H1 (cell line): ENCODE data around the gene NAIF1. TPM values are rescaled to one million over a fixed set of nuclear protein-coding genes. Genes with fewer than 3 reads are reported as not detected.

Source experiments
- RAD21 ChIP-seq, 2 experiments: IDR thresholded peaks in 1 of 2; conservative IDR thresholded peaks in 1 of 2; 2 replicates each; pipeline ENCODE4 v1.6.1; 2011; ENCODE audit warnings: low read depth in 2 of 2, low read length in 2 of 2, improper control_type of control experiment in 1 of 2, inconsistent platforms in 1 of 2, mild to moderate bottlenecking in 1 of 2, moderate library complexity in 1 of 2
- RBBP5 ChIP-seq: IDR thresholded peaks from 2 replicates; pipeline ENCODE4 v1.7.1; 2012; ENCODE audit warnings: low read depth, mild to moderate bottlenecking, inconsistent platforms, low read length, moderate library complexity, borderline replicate concordance
- SRF ChIP-seq: IDR thresholded peaks from 2 replicates; pipeline ENCODE4 v1.6.1; 2011; ENCODE audit warnings: mild to moderate bottlenecking, low read depth, low read length, moderate library complexity
- polyA plus RNA-seq, 7 experiments: library from polyadenylated mRNA; depleted of rRNA in 3 of 7; stranded (reverse) in 5 of 7; unstranded in 2 of 7; fragments of >200 nt in 5 of 7; fragments of 200-250 nt in 2 of 7; gene quantifications; 1 replicate in 5 of 7; 2 replicates in 1 of 7; 4 replicates in 1 of 7; pipeline versions ENCODE4 v1.2.1 to v1.2.3, GENCODE V29; 2011 to 2013; ENCODE audit warnings: missing spikeins in 2 of 7, mixed read lengths in 2 of 7
- total RNA-seq: library from RNA; stranded (reverse); fragmentation: NEBNext Ultra II Directional; extraction: Animal tissue kit (Norgen Biotek cat#: 25700); gene quantifications from 2 replicates; pipeline ENCODE4 v1.2.1, GENCODE V29; 2021

Gene NAIF1
- total and polyA plus RNA-seq, 2 of the 8 experiments (the other 6 are each of a cell fraction or from before 2014, with no cell fraction given), result 8.7 to 9.0 TPM

DNA sequence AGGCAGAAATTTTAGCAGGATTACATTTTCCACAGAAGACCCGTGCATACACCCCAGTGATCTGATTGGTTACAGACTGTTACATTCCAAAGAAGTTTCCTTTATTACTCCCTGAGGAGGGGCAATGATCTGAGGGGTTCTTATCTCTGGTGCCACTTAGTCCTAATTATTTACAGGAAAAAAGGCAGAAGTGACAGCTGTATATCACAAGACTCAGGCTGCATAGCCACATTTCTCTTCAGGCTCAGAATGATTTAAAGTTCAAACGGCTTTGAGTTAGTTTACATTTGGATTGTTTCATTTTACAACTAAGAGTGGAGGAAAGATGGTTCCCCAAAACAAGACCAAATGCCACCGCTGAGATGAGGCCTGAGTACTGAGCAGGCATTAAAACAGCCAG, 17.3 kb downstream of the NAIF1 start (continued):
- TF ChIP-seq RAD21 (IDR thresholded peaks at IDR 0.05 in 1 of 2, conservative IDR thresholded peaks at IDR 0.05 in 1 of 2; ENCODE audit: low read depth in 2 of 2, low read length in 2 of 2), result no peak
- no peak for TF ChIP-seq SRF
- TF ChIP-seq RBBP5, result no peak
